Measurements from ENCODE around the gene TBX22.

TBX22 gene

GRCh38 chrX:80014141-80014940 lies at the start of gene TBX22:
Gene TBX22, plus strand, starts transcription at chrX:80014753. Its CDS starts 7,517 bp downstream, at chrX:80022270.
- no peaks in the 10 kb centered on the region for H4K20me1 ChIP-seq (ENCODE audit: insufficient read depth, low read length, poor library complexity, severe bottlenecking)
- H3K4me3 ChIP-seq (ENCODE audit: low read length, poor library complexity, severe bottlenecking): no peak within 1 kb of the TSS
- no peaks in the 10 kb centered on the region for H3F3A ChIP-seq (ENCODE audit: low read depth)
- no peak for TF ChIP-seq CTCF (conservative IDR thresholded peaks at IDR 0.05; ENCODE audit: low read length)
- no peak for TF ChIP-seq EZH2phosphoT487 (IDR thresholded peaks at IDR 0.05; ENCODE audit: borderline replicate concordance)
- no peak within 1 kb of the TSS for H3K4me2 ChIP-seq (ENCODE audit: low read depth, low read length, poor library complexity, severe bottlenecking)
- H3K9me3 ChIP-seq (ENCODE audit: insufficient read depth, low read depth, low read length): no peaks in the 10 kb centered on the region
- no peak within 1 kb of the TSS for H2AFZ ChIP-seq (ENCODE audit: low read length)
- H3K27me3 ChIP-seq (ENCODE audit: insufficient read depth, low read length, poor library complexity, severe bottlenecking): no peaks in the 10 kb centered on the region
- H3K9me2 ChIP-seq (replicated peaks; ENCODE audit: low read depth, low read length): no peaks in the 10 kb centered on the region
- no peak within 1 kb of the TSS for H3K9ac ChIP-seq (ENCODE audit: low read depth, low read length, poor library complexity, severe bottlenecking)
- H3K79me2 ChIP-seq (ENCODE audit: insufficient read depth, low read length): no peaks in the 10 kb centered on the region
- no peaks in the 10 kb centered on the region for H3K4me1 ChIP-seq (ENCODE audit: insufficient read depth, low read length, poor library complexity, severe bottlenecking)
- no peaks in the 10 kb centered on the region for H3K36me3 ChIP-seq (ENCODE audit: insufficient read depth, low read length)

GRCh38 chrX:79975605-79976004 lies 38.9 kb upstream of the TBX22 start:
- Histone ChIP-seq H3K27me3 (ENCODE audit: insufficient read depth, low read length, poor library complexity, severe bottlenecking) (no peaks in the 10 kb centered on the region), H3K4me1 (ENCODE audit: insufficient read depth, low read length, poor library complexity, severe bottlenecking) (no peaks in the 10 kb centered on the region), H3K36me3 (ENCODE audit: insufficient read depth, low read length) (no peaks in the 10 kb centered on the region), H3K9ac (ENCODE audit: low read depth, low read length, poor library complexity, severe bottlenecking) (no peak overlapping the region), H3K79me2 (ENCODE audit: insufficient read depth, low read length) (no peaks in the 10 kb centered on the region), H3K4me2 (ENCODE audit: low read depth, low read length, poor library complexity, severe bottlenecking) (no peak overlapping the region), H2AFZ (ENCODE audit: low read length) (no peak overlapping the region), H3K9me3 (ENCODE audit: insufficient read depth, low read depth, low read length) (no peaks in the 10 kb centered on the region), H3F3A (ENCODE audit: low read depth) (no peaks in the 10 kb centered on the region), H3K9me2 (replicated peaks; ENCODE audit: low read depth, low read length) (no peaks in the 10 kb centered on the region), H4K20me1 (ENCODE audit: insufficient read depth, low read length, poor library complexity, severe bottlenecking) (no peaks in the 10 kb centered on the region), H3K4me3 (ENCODE audit: low read length, poor library complexity, severe bottlenecking) (no peak overlapping the region)
- no peak for TF ChIP-seq EZH2phosphoT487 (IDR thresholded peaks at IDR 0.05; ENCODE audit: borderline replicate concordance)
- no peak for TF ChIP-seq CTCF (conservative IDR thresholded peaks at IDR 0.05; ENCODE audit: low read length)

- no peaks in the 10 kb centered on the region for H3K36me3 ChIP-seq (ENCODE audit: insufficient read depth, low read length)
- H3K4me3 ChIP-seq (ENCODE audit: low read length, poor library complexity, severe bottlenecking): no peak overlapping the region
- H3K4me2 ChIP-seq (ENCODE audit: low read depth, low read length, poor library complexity, severe bottlenecking): no peak overlapping the region
- H3K9me2 ChIP-seq (replicated peaks; ENCODE audit: low read depth, low read length): no peaks in the 10 kb centered on the region
- no peaks in the 10 kb centered on the region for H4K20me1 ChIP-seq (ENCODE audit: insufficient read depth, low read length, poor library complexity, severe bottlenecking)
- no peaks in the 10 kb centered on the region for H3K79me2 ChIP-seq (ENCODE audit: insufficient read depth, low read length)
- H2AFZ ChIP-seq (ENCODE audit: low read length): no peak overlapping the region
- no peak overlapping the region for H3K9ac ChIP-seq (ENCODE audit: low read depth, low read length, poor library complexity, severe bottlenecking)
- no peaks in the 10 kb centered on the region for H3K27me3 ChIP-seq (ENCODE audit: insufficient read depth, low read length, poor library complexity, severe bottlenecking)
- no peak for TF ChIP-seq CTCF (conservative IDR thresholded peaks at IDR 0.05; ENCODE audit: low read length)
- TF ChIP-seq EZH2phosphoT487 (IDR thresholded peaks at IDR 0.05; ENCODE audit: borderline replicate concordance): no peak
- no peaks in the 10 kb centered on the region for H3K4me1 ChIP-seq (ENCODE audit: insufficient read depth, low read length, poor library complexity, severe bottlenecking)
- no peaks in the 10 kb centered on the region for H3F3A ChIP-seq (ENCODE audit: low read depth)
- no peaks in the 10 kb centered on the region for H3K9me3 ChIP-seq (ENCODE audit: insufficient read depth, low read depth, low read length)
These were observed 10.1 kb upstream of the TBX22 start for GRCh38 chrX:80004458-80004857.
